Upper lobe of left lung (tissue), 6 donors: ENCODE data around the gene TPRN. TPM values are rescaled to one million over a fixed set of nuclear protein-coding genes. Genes with fewer than 3 reads are reported as not detected.
A peak's percentile ranks its signal among the peaks of the same experiment; 100 is the strongest.

ENCODE experiments used
- ATAC-seq, 2 donors: fragments of 200-7000 bp; cut with Tn5 transposase; one replicate each; pipeline ENCODE4 v1.9.1; 2022; ENCODE audit warnings: mild to moderate bottlenecking in 2 of 2, moderate library complexity in 2 of 2; ENCODE audit not compliant: low FRiP score in 2 of 2
- DNase-seq, 2 donors: peaks; one replicate each; pipeline ENCODE4 v3.0.0-alpha.2; 2019 to 2020
- H3K27ac ChIP-seq, 4 donors: fragments of 200-600 bp; sonication (generic); one replicate each; pipeline ENCODE4 v1.5.1; 2016 to 2019
- H3K27me3 ChIP-seq, 4 donors: fragments of 200-600 bp; sonication (generic); one replicate each; pipeline ENCODE4 v1.5.1; 2017 to 2019
- H3K36me3 ChIP-seq, 4 donors: fragments of 200-600 bp; sonication (generic); one replicate each; pipeline ENCODE4 v1.5.1; 2016 to 2019
- H3K4me1 ChIP-seq, 4 donors: fragments of 200-600 bp; sonication (generic); one replicate each; pipeline ENCODE4 v1.5.1; 2018 to 2019
- H3K4me3 ChIP-seq, 4 donors: fragments of 200-600 bp; sonication (generic); one replicate each; pipeline ENCODE4 v1.5.1; 2017 to 2019; ENCODE audit warnings: mild to moderate bottlenecking in 2 of 4, moderate library complexity in 1 of 4
- H3K9me3 ChIP-seq, 4 donors: fragments of 200-600 bp; sonication (generic); one replicate each; pipeline ENCODE4 v1.5.1; 2018 to 2019
- EP300 ChIP-seq, 4 donors: sonication (generic); formaldehyde crosslinking; IDR thresholded peaks; one replicate each; pipeline ENCODE4 v1.5.1; 2017; ENCODE audit warnings: antibody characterized with exemption in 4 of 4, control low read depth in 2 of 4
- POLR2A ChIP-seq, 4 donors: fragments of 450-650 bp; IDR thresholded peaks; one replicate each; pipeline ENCODE4 v1.5.1; 2016 to 2017; ENCODE audit warnings: antibody characterized with exemption in 4 of 4, mild to moderate bottlenecking in 2 of 4
- POLR2AphosphoS5 ChIP-seq, 2 donors: sonication (generic); formaldehyde crosslinking; IDR thresholded peaks; one replicate each; pipeline ENCODE4 v1.5.1; 2017; ENCODE audit warnings: antibody characterized with exemption in 2 of 2
- WGBS, 2 donors: methylation state at CpG; one replicate each; pipeline ENCODE4 v1.1.5; 2017 to 2018; 5-methylcytosine and 5-hydroxymethylcytosine counted together
- total RNA-seq, 6 donors: library from RNA; depleted of rRNA in 4 of 6; stranded (reverse); fragments of >200 nt in 4 of 6; gene quantifications; one replicate each; pipeline versions ENCODE4 v1.1.0 to v1.2.1, GENCODE V29; 2016 to 2021
- TF ChIP-seq, protein P1 (sequence below), 6 experiments: fragments of 450-650 bp in 4 of 6; fragments of 200-600 bp in 2 of 6; sonication (generic) in 2 of 6; IDR thresholded peaks; one replicate each; pipeline ENCODE4 v1.5.1; 2016 to 2019; ENCODE audit warnings: antibody characterized with exemption in 6 of 6
- donor health status: DM: no; HTN: no; CAD: no; lungs with moderate emphysema.
- donor health status: DM: no; HTN: yes; CAD: no; lungs with severe emphysema.

The TPRN gene
- total RNA-seq, 6 donors from 2014 or later = 18.9 to 33.1 (median 27.1) TPM

GRCh38 chr9:137183980-137184595 lies 16.5 kb downstream of the TPRN start:
- Histone ChIP-seq H3K9me3 (no peaks in the 10 kb centered on the region), H3K27me3 (no peaks in the 10 kb centered on the region), H3K27ac (no peak overlapping the region), H3K36me3 (peaks cover 31 to 83% (median 72%) of the 10 kb centered on the region in 4 donors), H3K4me3 (no peak overlapping the region), H3K4me1 (peaks cover 19 to 33% (median 20%) of the 10 kb centered on the region in 4 donors)
- ATAC-seq (no peak), DNase-seq (peak in 1 of 2 donors; percentile 66)
- WGBS, 2 donors = 93 to 94% methylated on average over 22 to 27 of the region's 27 CpGs
- TF ChIP-seq POLR2A (IDR thresholded peaks at IDR 0.05) = no peak
- TF ChIP-seq, protein P1, sequence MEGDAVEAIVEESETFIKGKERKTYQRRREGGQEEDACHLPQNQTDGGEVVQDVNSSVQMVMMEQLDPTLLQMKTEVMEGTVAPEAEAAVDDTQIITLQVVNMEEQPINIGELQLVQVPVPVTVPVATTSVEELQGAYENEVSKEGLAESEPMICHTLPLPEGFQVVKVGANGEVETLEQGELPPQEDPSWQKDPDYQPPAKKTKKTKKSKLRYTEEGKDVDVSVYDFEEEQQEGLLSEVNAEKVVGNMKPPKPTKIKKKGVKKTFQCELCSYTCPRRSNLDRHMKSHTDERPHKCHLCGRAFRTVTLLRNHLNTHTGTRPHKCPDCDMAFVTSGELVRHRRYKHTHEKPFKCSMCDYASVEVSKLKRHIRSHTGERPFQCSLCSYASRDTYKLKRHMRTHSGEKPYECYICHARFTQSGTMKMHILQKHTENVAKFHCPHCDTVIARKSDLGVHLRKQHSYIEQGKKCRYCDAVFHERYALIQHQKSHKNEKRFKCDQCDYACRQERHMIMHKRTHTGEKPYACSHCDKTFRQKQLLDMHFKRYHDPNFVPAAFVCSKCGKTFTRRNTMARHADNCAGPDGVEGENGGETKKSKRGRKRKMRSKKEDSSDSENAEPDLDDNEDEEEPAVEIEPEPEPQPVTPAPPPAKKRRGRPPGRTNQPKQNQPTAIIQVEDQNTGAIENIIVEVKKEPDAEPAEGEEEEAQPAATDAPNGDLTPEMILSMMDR (IDR thresholded peaks at IDR 0.05) = no peak

GRCh38 chr9:137182836-137183235 lies 17.7 kb downstream of the TPRN start:
- H3K9me3 ChIP-seq = no peaks in the 10 kb centered on the region
- 82 to 95% methylated on average over 5 to 16 of the region's 17 CpGs for WGBS, 2 donors
- H3K27me3 ChIP-seq = no peaks in the 10 kb centered on the region
- H3K4me3 ChIP-seq = no peak overlapping the region
- peak in 1 of 2 donors; percentile 63 for DNase-seq
- H3K27ac ChIP-seq = no peak overlapping the region
- H3K36me3 ChIP-seq = peaks cover 31 to 96% (median 82%) of the 10 kb centered on the region in 4 donors
- no peak for TF ChIP-seq POLR2AphosphoS5 (IDR thresholded peaks at IDR 0.05)
- TF ChIP-seq POLR2A (IDR thresholded peaks at IDR 0.05) = no peak
- no peak for TF ChIP-seq EP300 (IDR thresholded peaks at IDR 0.05)
- TF ChIP-seq, protein P1 (IDR thresholded peaks at IDR 0.05) = no peak
- H3K4me1 ChIP-seq = peaks cover 17 to 28% (median 19%) of the 10 kb centered on the region in 4 donors
- no peak for ATAC-seq

DNA sequence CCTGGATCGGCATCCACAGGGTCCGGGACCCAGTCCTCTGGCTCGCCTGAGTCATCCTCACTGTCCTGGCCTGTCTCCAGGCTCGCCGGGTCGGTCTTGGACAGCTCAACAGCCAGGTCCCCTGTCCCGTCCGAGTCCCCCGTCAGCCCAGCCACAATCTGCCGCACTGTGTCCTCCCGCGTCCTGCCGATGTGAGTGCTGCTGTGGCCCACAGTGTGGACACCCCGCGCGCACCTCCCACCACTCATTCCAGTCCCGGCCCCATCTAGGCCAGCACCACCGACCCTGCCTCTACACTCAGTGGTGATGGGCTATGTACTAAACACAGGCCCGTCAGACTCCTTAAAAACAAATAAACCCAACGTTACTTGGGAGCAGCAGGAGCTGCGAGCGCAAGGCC lies 18.9 kb downstream of the TPRN start:
- no peak overlapping the region for H3K27ac ChIP-seq
- no peaks in the 10 kb centered on the region for H3K27me3 ChIP-seq
- H3K4me3 ChIP-seq = no peak overlapping the region
- DNase-seq (peak in 1 of 2 donors; percentile 78), ATAC-seq (no peak)
- no peaks in the 10 kb centered on the region for H3K9me3 ChIP-seq
- H3K36me3 ChIP-seq = peaks cover 31 to 92% (median 84%) of the 10 kb centered on the region in 4 donors
- H3K4me1 ChIP-seq = peaks cover 6 to 17% (median 8%) of the 10 kb centered on the region in 4 donors
- 89 to 95% methylated on average over 9 to 20 of the region's 22 CpGs for WGBS, 2 donors
- TF ChIP-seq POLR2AphosphoS5 (IDR thresholded peaks at IDR 0.05) = no peak
- TF ChIP-seq, protein P1 (IDR thresholded peaks at IDR 0.05) = no peak
- no peak for TF ChIP-seq EP300 (IDR thresholded peaks at IDR 0.05)
- no peak for TF ChIP-seq POLR2A (IDR thresholded peaks at IDR 0.05)

DNA sequence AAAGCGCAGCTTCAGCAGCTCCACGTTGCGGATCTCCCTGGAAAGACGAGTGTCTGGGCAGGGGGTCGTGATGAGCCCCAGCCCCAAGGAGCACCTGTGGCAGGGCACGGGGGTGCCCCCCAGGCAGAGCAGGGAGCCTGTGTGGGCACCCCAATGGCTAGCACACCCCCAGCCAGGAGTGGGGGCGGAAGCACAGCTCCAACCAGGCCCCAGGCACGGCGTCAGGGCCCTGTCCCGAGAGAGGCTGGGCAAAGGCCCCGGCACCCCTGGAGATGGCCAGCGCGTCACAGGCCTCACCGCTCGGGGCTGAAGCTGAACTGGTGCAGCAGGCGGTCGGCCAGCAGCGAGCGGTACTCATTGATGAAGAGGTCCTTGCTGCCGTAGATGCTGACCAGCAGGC lies 20.1 kb downstream of the TPRN start:
- ATAC-seq (no peak), DNase-seq (peak in 1 of 2 donors; percentile 76)
- no peaks in the 10 kb centered on the region for H3K27me3 ChIP-seq
- TF ChIP-seq POLR2A (IDR thresholded peaks at IDR 0.05) (no peak), EP300 (IDR thresholded peaks at IDR 0.05) (no peak), POLR2AphosphoS5 (IDR thresholded peaks at IDR 0.05) (no peak)
- TF ChIP-seq, protein P1 (IDR thresholded peaks at IDR 0.05) = no peak
- H3K4me3 ChIP-seq = no peak overlapping the region
- peaks cover 31 to 81% (median 74%) of the 10 kb centered on the region in 4 donors for H3K36me3 ChIP-seq
- no peak overlapping the region for H3K27ac ChIP-seq
- 94 to 100% methylated on average over 6 to 7 of the region's 20 CpGs for WGBS, 2 donors
- peaks cover 0 to 5% (median 0%) of the 10 kb centered on the region in 4 donors for H3K4me1 ChIP-seq
- no peaks in the 10 kb centered on the region for H3K9me3 ChIP-seq

- Histone ChIP-seq H3K27ac (no peak overlapping the region), H3K4me3 (no peak overlapping the region), H3K9me3 (no peaks in the 10 kb centered on the region), H3K27me3 (no peaks in the 10 kb centered on the region), H3K36me3 (peaks cover 31 to 74% (median 68%) of the 10 kb centered on the region in 4 donors), H3K4me1 (peaks cover 0 to 7% (median 6%) of the 10 kb centered on the region in 4 donors)
- 95 to 100% methylated on average over 11 to 17 of the region's 17 CpGs for WGBS, 2 donors
- no peak for TF ChIP-seq EP300 (IDR thresholded peaks at IDR 0.05)
- no peak for TF ChIP-seq POLR2AphosphoS5 (IDR thresholded peaks at IDR 0.05)
- TF ChIP-seq, protein P1 (IDR thresholded peaks at IDR 0.05) = no peak
- TF ChIP-seq POLR2A (IDR thresholded peaks at IDR 0.05) = no peak
- ATAC-seq = no peak
- DNase-seq = peak in 1 of 2 donors; percentile 66
Observed at GRCh38 chr9:137179761-137180160, 20.8 kb downstream of the TPRN start.
